ENCODE results near the gene UBE2J2.

- no peak for TF ChIP-seq POLR2AphosphoS5 (IDR thresholded peaks at IDR 0.05)
- no peak for TF ChIP-seq CTCF (IDR thresholded peaks at IDR 0.05)
- no peak for TF ChIP-seq POLR2A (IDR thresholded peaks at IDR 0.05)
- no peak for TF ChIP-seq EP300 (IDR thresholded peaks at IDR 0.05)
Measured at GRCh38 chr1:1228187-1228586, 45.5 kb downstream of the UBE2J2 start.
